K562 (cell line): Measurements from ENCODE around the gene TPGS2. TPM values are rescaled to one million over a fixed set of nuclear protein-coding genes. Genes with fewer than 3 reads are reported as not detected.

Experiments used
- ATF3 ChIP-seq, 2 experiments: fragments of 450-650 bp in 1 of 2; sonication (generic) in 1 of 2; formaldehyde crosslinking in 1 of 2; IDR thresholded peaks in 1 of 2; conservative IDR thresholded peaks in 1 of 2; 2 replicates each; pipeline versions ENCODE4 v1.6.1 to v1.8.1; 2016 to 2023; ENCODE audit warnings: mild to moderate bottlenecking in 2 of 2, moderate library complexity in 2 of 2, inconsistent platforms in 1 of 2, missing genetic modification reagents in 1 of 2
- C11orf30 ChIP-seq: fragments of 450-650 bp; IDR thresholded peaks from 2 replicates; pipeline ENCODE4 v1.6.1; 2016; ENCODE audit warnings: low read depth, mild to moderate bottlenecking
- CREM ChIP-seq: IDR thresholded peaks from 2 replicates; pipeline ENCODE4 v1.6.1; 2014; ENCODE audit warnings: antibody characterized with exemption, low read depth
- FOSL1 ChIP-seq: fragments of 200-800 bp; sonication (Bioruptor generic); conservative IDR thresholded peaks from 2 replicates; pipeline ENCODE4 v1.6.1; 2016; ENCODE audit warnings: missing genetic modification characterization, missing compliant biosample characterization
- MEIS2 ChIP-seq: fragments of 450-650 bp; IDR thresholded peaks from 2 replicates; pipeline ENCODE4 v1.6.1; 2014; ENCODE audit warnings: mild to moderate bottlenecking; ENCODE audit not compliant: partially characterized antibody
- NEUROD1 ChIP-seq: fragments of 150-350 bp; IDR thresholded peaks from 2 replicates; pipeline ENCODE4 v1.6.1; 2014; ENCODE audit warnings: borderline replicate concordance, low read length, low read depth; ENCODE audit not compliant: partially characterized antibody
- NR4A1 ChIP-seq, 2 experiments: fragments of 250-450 bp in 1 of 2; fragments of 450-650 bp in 1 of 2; sonication (Bioruptor Pico) in 1 of 2; IDR thresholded peaks; 2 replicates each; pipeline versions ENCODE4 v1.4.0 to v1.6.1; 2016 to 2020; ENCODE audit warnings: mild to moderate bottlenecking in 2 of 2, missing compliant biosample characterization in 1 of 2, missing genetic modification characterization in 1 of 2, moderate library complexity in 1 of 2
- PKNOX1 ChIP-seq: fragments of 450-650 bp; IDR thresholded peaks from 2 replicates; pipeline ENCODE4 v1.6.1; 2016
- STAT6 ChIP-seq: sonication (generic); formaldehyde crosslinking; IDR thresholded peaks from 2 replicates; pipeline ENCODE4 v1.8.1; 2023; ENCODE audit warnings: mild to moderate bottlenecking, missing genetic modification reagents
- polyA plus RNA-seq, 8 experiments: library from polyadenylated mRNA; depleted of rRNA in 4 of 8; stranded (reverse) in 5 of 8; unstranded in 3 of 8; fragments of >200 nt; fragmentation: Nextera tagmentation in 2 of 8; fragmentation: Illumina TruSeq in 1 of 8; extraction: Ambion mirVana in 2 of 8; extraction: Trizol in 1 of 8; gene quantifications; 2 replicates each; pipeline versions ENCODE4 v1.2.1 to v1.2.3, GENCODE V29; 2011 to 2014; ENCODE audit warnings: inconsistent platforms in 1 of 8, missing spikeins in 1 of 8
- total RNA-seq, 7 experiments: library from RNA; depleted of rRNA in 6 of 7; stranded (reverse); fragments of >200 nt in 6 of 7; fragmentation: Illumina TruSeq in 2 of 7; extraction: Trizol in 2 of 7; gene quantifications; 2 replicates each; pipeline versions ENCODE4 v1.2.1 to v1.2.3, GENCODE V29; 2011 to 2021; ENCODE audit warnings: low replicate concordance in 1 of 7

Gene TPGS2
- total and polyA plus RNA-seq, 9 of the 15 experiments (the other 6 are each of a cell fraction or from before 2014, with no cell fraction given), result 94.2 to 449 (median 134) TPM

GRCh38 chr18:36850527-36851201, 21.9 kb upstream of the TPGS2 start (continued):
- TF ChIP-seq PKNOX1 (peak; percentile 71), C11orf30 (peak; percentile 6; the same call in 1 of the 2 replicates), ATF3 (IDR thresholded peaks at IDR 0.05) (peak; percentile 80), ATF3 (CRISPR knock-in tag; conservative IDR thresholded peaks at IDR 0.05) (no peak), NR4A1 (CRISPR knock-in tag; IDR thresholded peaks at IDR 0.05) (no peak), NR4A1 (tag; IDR thresholded peaks at IDR 0.05) (no peak), STAT6 (no peak), NEUROD1 (no peak), FOSL1 (tag) (peak; percentile 95), MEIS2 (peak; percentile 83), CREM (peak; percentile 45; the same call in 1 of the 2 replicates)
